RWPE2 (cell line): Measurements from ENCODE around the gene OR2V2.
"Not testable (repeated sequence)": the region's sequence is repeated elsewhere in the genome, so short reads cannot be mapped to it uniquely, and the experiment has no call there.

ENCODE experiments used
- ATAC-seq: fragments of 200-7000 bp; cut with Tn5 transposase; 3 replicates; pipeline ENCODE4 v1.9.1; 2021; ENCODE audit warnings: low read depth
- DNase-seq: peaks from one replicate; pipeline ENCODE4 v3.0.0-alpha.2; 2020; ENCODE audit warnings: low spot score
- H3K27ac ChIP-seq: fragments of 450-650 bp; 2 replicates; pipeline ENCODE4 v1.5.1; 2017; ENCODE audit warnings: mild to moderate bottlenecking; ENCODE audit not compliant: poor library complexity, severe bottlenecking
- H3K27me3 ChIP-seq: fragments of 250-450 bp; sonication (Bioruptor Pico); 2 replicates; pipeline ENCODE4 v1.5.1; 2021; ENCODE audit warnings: mild to moderate bottlenecking, moderate library complexity; ENCODE audit not compliant: insufficient read depth, poor library complexity, severe bottlenecking
- H3K36me3 ChIP-seq: fragments of 250-450 bp; sonication (Bioruptor Pico); 2 replicates; pipeline ENCODE4 v1.5.1; 2020; ENCODE audit warnings: low read depth, mild to moderate bottlenecking, moderate library complexity
- H3K4me1 ChIP-seq: fragments of 250-450 bp; sonication (Bioruptor Pico); 2 replicates; pipeline ENCODE4 v1.5.1; 2021; ENCODE audit warnings: mild to moderate bottlenecking, moderate library complexity; ENCODE audit not compliant: insufficient read depth, poor library complexity, severe bottlenecking
- H3K4me3 ChIP-seq: fragments of 250-450 bp; sonication (Bioruptor Pico); 2 replicates; pipeline ENCODE4 v1.5.1; 2021; ENCODE audit warnings: mild to moderate bottlenecking, moderate library complexity; ENCODE audit not compliant: severe bottlenecking
- H3K9me3 ChIP-seq: fragments of 250-450 bp; sonication (Bioruptor Pico); 2 replicates; pipeline ENCODE4 v1.5.1; 2021; ENCODE audit warnings: mild to moderate bottlenecking, moderate library complexity; ENCODE audit not compliant: severe bottlenecking
- TF ChIP-seq, protein P1 (sequence below): fragments of 450-650 bp; IDR thresholded peaks from one replicate; pipeline ENCODE4 v1.5.1; 2017; ENCODE audit warnings: mild to moderate bottlenecking, moderate library complexity; ENCODE audit not compliant: poor library complexity, severe bottlenecking

Gene OR2V2

GRCh38 chr5:181127907-181128626 is 19.3 kb upstream of the OR2V2 start:
- TF ChIP-seq, protein P1, sequence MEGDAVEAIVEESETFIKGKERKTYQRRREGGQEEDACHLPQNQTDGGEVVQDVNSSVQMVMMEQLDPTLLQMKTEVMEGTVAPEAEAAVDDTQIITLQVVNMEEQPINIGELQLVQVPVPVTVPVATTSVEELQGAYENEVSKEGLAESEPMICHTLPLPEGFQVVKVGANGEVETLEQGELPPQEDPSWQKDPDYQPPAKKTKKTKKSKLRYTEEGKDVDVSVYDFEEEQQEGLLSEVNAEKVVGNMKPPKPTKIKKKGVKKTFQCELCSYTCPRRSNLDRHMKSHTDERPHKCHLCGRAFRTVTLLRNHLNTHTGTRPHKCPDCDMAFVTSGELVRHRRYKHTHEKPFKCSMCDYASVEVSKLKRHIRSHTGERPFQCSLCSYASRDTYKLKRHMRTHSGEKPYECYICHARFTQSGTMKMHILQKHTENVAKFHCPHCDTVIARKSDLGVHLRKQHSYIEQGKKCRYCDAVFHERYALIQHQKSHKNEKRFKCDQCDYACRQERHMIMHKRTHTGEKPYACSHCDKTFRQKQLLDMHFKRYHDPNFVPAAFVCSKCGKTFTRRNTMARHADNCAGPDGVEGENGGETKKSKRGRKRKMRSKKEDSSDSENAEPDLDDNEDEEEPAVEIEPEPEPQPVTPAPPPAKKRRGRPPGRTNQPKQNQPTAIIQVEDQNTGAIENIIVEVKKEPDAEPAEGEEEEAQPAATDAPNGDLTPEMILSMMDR = no peak
- Histone ChIP-seq H3K36me3 (no peaks in the 10 kb centered on the region), H3K4me1 (no peaks in the 10 kb centered on the region), H3K27ac (no peak overlapping the region), H3K9me3 (no peaks in the 10 kb centered on the region), H3K4me3 (no peak overlapping the region), H3K27me3 (no peaks in the 10 kb centered on the region)
- DNase-seq = peak; percentile 53
- ATAC-seq = no peak

DNA sequence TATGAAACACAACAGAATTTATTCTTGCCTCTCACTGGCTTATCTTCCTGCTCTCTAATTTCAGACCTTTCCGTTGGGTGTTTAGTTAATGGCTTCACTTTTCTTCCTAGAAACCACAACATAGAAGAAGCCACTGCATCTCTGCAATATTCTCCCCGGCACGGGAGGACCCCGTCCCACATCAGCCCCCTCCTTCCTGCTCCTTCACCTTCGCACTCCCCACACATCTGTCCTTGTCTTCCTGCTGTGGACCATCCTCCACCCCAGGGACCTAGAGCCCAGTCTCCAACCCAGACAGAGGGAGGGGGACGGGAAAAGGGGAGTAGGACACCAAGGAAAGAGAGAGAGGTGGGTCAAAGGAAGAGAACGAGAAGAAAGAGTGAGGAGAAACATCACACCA is 17.8 kb upstream of the OR2V2 start:
- Histone ChIP-seq H3K27me3 (no peaks in the 10 kb centered on the region), H3K4me3 (no peak overlapping the region), H3K27ac (no peak overlapping the region), H3K4me1 (peaks cover 12% of the 10 kb centered on the region), H3K36me3 (no peaks in the 10 kb centered on the region), H3K9me3 (no peaks in the 10 kb centered on the region)
- no peak for ATAC-seq
- peak; percentile 47 for DNase-seq
- TF ChIP-seq, protein P1 = no peak

DNA sequence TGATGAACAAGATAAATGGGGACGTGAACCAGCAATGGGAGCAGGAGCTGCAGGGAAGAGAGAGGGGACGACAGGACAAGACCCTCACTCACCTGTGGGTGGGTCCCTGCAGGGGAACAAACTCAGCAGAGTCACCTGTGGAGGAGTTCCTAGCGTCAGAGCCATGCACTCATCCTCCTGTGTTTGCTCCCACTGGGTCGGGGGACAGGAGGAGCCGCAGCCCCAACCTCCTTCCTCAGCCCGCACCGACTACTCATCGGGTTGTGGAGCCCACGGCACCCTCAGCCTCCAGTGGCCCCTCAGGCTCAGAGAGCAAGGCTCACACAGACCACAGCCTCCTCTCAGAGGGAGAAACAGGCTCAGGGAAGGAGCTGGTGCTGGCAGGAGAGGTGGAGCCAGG is 17.3 kb upstream of the OR2V2 start:
- H3K9me3 ChIP-seq, H3K36me3 ChIP-seq, ATAC-seq, H3K27ac ChIP-seq, H3K4me3 ChIP-seq, H3K27me3 ChIP-seq: not testable (repeated sequence)
- peaks cover 12% of the 10 kb centered on the region for H3K4me1 ChIP-seq
- peak; percentile 28 for DNase-seq

DNA sequence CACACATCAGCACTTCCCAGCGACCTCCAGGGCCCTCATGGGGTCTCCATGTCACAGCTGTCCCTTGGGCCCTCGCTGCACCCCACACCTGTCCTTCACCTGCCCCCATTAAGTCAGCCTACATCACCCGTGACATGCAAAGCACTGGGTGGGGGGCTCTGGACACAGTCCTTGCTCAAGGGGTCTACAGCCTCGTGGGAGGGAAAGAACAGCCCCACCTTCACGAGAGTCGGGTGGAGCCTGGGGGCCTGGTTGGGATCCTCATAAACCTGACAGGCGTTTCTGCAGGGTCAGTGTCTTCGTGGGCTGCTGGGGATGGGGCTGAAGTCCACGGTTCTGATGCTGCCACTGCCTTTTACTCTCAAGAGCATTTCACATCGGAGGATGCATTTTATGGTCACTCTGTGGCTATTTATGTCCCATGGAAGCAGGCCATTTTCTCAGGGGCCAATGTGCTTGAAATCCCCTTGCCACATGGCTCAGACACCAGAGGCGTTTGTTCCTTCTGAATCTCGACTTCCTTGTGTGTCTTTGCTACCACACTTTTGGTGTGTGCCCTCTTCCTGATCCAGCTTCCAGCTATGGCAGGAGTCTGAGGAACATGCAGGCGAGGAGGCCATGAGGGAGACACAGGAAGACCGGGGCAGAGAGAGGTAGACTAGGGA is 16.4 kb upstream of the OR2V2 start, which contains the start of gene OR2V1:
Gene OR2V1, minus strand, starts transcription at position 338 of the 665 bp plus-strand sequence. CDS start 5,865 bp downstream, outside the sequence.
- Histone ChIP-seq H3K36me3 (no peaks in the 10 kb centered on the region), H3K4me1 (peaks cover 12% of the 10 kb centered on the region), H3K27me3 (no peaks in the 10 kb centered on the region), H3K9me3 (no peaks in the 10 kb centered on the region), H3K27ac (no peak within 1 kb of the TSS), H3K4me3 (no peak within 1 kb of the TSS)
- TF ChIP-seq, protein P1 = no peak
- ATAC-seq (no peak), DNase-seq (peak; percentile 45)

GRCh38 chr5:181131514-181131913 is 15.9 kb upstream of the OR2V2 start:
- no peak overlapping the region for H3K27ac ChIP-seq
- peaks cover 12% of the 10 kb centered on the region for H3K4me1 ChIP-seq
- H3K9me3 ChIP-seq = no peaks in the 10 kb centered on the region
- no peaks in the 10 kb centered on the region for H3K36me3 ChIP-seq
- H3K27me3 ChIP-seq = no peaks in the 10 kb centered on the region
- ATAC-seq (no peak), DNase-seq (peak; percentile 44)
- no peak overlapping the region for H3K4me3 ChIP-seq
- TF ChIP-seq, protein P1 = no peak
